Bronchial epithelial cell (primary cell): ENCODE data around the gene CELF2. TPM values are rescaled to one million over a fixed set of nuclear protein-coding genes. Genes with fewer than 3 reads are reported as not detected.

Experiments
- DNase-seq: peaks from one replicate; pipeline ENCODE4 v3.0.0-alpha.2; 2010; ENCODE audit warnings: low read depth
- FAIRE-seq: peaks from 2 replicates; lab custom pipeline; 2011; peaks lifted over from hg19 to GRCh38; lab: Jason Lieb, UNC
- H3K27me3 ChIP-seq: 2 replicates; pipeline ENCODE4 v1.5.1; 2011; ENCODE audit warnings: low read length; ENCODE audit not compliant: control insufficient read depth, insufficient read depth
- H3K36me3 ChIP-seq: 2 replicates; pipeline ENCODE4 v1.5.1; 2011; ENCODE audit warnings: low read length; ENCODE audit not compliant: control insufficient read depth, insufficient read depth
- H3K4me3 ChIP-seq: 2 replicates; pipeline ENCODE4 v1.5.1; 2011; ENCODE audit warnings: mild to moderate bottlenecking, low read depth, low read length, control low read depth
- total RNA-seq: library from RNA; depleted of rRNA; stranded (reverse); fragments of >200 nt; gene quantifications from 2 replicates; pipeline ENCODE4 v1.2.1, GENCODE V29; 2014
- TF ChIP-seq, protein P1 (sequence below): IDR thresholded peaks from 2 replicates; pipeline ENCODE4 v1.5.1; 2011; ENCODE audit warnings: mild to moderate bottlenecking, moderate library complexity, low read length, control low read depth, inconsistent platforms; ENCODE audit not compliant: insufficient read depth, severe bottlenecking

Gene CELF2
- total RNA-seq, 1 donor from 2014 or later: 2.1 TPM

DNA sequence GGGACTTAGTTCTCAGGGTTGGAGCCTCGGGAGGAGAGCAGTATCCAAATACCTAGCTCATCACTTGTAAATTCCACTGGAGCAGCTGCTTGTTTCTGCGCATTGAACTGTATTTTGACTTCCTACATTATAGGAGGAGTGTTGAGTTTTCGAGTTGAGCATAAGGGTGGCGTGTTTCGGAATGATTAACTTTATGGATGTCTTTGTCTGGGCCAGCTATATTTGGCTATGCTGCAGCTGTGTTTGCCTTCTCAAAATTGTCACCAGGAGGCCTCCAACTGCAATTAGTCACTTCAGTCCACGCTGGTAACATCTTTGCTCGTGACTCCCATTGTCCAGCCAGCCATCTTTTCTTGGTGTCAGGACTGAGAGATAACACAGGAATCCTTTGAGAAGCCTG lies 9.1 kb downstream of the CELF2 start:
- TF ChIP-seq, protein P1, sequence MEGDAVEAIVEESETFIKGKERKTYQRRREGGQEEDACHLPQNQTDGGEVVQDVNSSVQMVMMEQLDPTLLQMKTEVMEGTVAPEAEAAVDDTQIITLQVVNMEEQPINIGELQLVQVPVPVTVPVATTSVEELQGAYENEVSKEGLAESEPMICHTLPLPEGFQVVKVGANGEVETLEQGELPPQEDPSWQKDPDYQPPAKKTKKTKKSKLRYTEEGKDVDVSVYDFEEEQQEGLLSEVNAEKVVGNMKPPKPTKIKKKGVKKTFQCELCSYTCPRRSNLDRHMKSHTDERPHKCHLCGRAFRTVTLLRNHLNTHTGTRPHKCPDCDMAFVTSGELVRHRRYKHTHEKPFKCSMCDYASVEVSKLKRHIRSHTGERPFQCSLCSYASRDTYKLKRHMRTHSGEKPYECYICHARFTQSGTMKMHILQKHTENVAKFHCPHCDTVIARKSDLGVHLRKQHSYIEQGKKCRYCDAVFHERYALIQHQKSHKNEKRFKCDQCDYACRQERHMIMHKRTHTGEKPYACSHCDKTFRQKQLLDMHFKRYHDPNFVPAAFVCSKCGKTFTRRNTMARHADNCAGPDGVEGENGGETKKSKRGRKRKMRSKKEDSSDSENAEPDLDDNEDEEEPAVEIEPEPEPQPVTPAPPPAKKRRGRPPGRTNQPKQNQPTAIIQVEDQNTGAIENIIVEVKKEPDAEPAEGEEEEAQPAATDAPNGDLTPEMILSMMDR: no peak
- H3K27me3 ChIP-seq: no peaks in the 10 kb centered on the region
- no peak overlapping the region for H3K4me3 ChIP-seq
- FAIRE-seq: peak; percentile 90
- H3K36me3 ChIP-seq: no peaks in the 10 kb centered on the region
- DNase-seq: no peak

DNA sequence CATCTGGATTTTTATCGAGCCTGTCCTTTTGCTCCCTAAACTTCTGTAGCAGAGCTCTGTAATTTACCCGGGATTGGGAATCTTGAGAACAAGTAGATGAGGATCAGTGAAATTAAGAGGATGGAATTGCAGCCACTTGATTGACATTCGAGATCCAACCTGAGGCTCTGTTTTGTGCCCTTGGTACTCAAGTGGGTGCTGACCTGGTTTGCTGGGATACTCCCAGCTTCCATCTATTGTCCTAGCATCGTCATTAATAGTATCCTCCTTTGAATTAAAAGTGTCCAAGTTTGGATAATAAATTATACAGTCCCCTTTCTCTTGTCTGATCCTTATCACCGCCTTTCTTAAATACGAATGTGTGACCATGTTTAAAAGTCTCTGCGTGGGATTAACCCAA lies 17.1 kb downstream of the CELF2 start:
- FAIRE-seq: no peak
- H3K4me3 ChIP-seq: no peak overlapping the region
- H3K36me3 ChIP-seq: no peaks in the 10 kb centered on the region
- DNase-seq: no peak
- H3K27me3 ChIP-seq: no peaks in the 10 kb centered on the region
- TF ChIP-seq, protein P1: no peak

DNA sequence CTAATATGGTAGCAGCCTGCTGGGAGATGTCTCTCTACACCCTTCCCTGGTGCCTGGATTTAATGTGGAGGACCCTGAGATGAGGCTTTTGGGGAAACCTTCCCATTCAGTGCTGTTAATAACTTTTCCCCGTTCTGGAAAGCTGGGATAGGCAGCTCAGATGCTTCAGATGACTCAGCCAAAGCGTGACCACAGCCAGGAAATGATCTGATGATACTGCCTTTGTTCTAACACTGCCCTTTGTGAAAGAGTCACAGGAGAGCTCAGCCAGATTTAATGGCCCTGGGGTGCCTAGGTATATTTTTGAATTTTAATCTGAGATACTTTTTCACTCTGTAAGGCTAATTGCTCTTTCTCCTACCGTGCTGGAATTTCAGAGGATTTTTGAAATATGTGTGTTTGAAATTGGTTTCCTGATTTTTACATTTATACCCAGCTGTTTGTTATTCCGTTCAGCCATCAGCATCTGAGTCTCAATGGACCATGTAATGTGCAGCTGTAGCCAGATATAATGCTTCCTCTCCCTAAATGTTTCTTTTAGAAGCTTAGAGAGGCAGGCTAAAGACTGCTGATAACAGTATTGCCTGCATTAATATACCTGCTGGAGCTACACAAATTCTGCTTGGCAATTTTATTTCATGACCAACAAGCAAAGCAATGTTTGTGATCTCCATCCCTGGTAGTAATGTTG lies 17.8 kb downstream of the CELF2 start:
- H3K36me3 ChIP-seq: no peaks in the 10 kb centered on the region
- H3K4me3 ChIP-seq: no peak overlapping the region
- TF ChIP-seq, protein P1: no peak
- DNase-seq (peak; percentile 84), FAIRE-seq (no peak)
- H3K27me3 ChIP-seq: no peaks in the 10 kb centered on the region

DNA sequence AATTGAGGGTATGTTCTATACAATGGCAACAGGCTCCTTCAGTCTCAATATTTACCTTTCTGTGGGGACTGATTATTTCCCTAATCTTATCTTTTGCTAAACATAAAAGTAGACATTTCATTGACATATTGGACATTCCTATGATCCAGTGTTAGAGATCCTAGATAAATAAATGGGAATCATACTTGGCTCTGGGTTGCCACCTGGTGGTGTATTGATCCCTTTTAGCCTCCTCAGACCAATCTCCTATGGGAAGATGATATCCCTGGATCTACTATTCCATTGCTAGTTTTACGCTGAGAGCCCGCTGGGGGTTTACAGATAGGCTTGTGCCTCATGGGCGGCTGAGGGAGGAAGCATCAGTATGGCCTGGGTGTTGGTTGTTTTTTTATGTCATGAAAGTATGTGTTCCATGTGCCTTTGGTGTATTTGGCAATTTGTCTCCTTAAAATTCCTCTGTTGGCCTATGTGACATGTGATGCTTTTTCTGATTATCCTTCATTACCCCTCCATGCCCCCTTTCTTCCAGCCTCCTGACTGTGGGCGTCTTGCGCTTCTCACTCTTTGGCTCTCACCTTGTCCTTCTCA lies 18.8 kb downstream of the CELF2 start:
- Histone ChIP-seq H3K36me3 (no peaks in the 10 kb centered on the region), H3K27me3 (no peaks in the 10 kb centered on the region), H3K4me3 (no peak overlapping the region)
- TF ChIP-seq, protein P1: peak; percentile 59
- FAIRE-seq (no peak), DNase-seq (peak; percentile 61)

DNA sequence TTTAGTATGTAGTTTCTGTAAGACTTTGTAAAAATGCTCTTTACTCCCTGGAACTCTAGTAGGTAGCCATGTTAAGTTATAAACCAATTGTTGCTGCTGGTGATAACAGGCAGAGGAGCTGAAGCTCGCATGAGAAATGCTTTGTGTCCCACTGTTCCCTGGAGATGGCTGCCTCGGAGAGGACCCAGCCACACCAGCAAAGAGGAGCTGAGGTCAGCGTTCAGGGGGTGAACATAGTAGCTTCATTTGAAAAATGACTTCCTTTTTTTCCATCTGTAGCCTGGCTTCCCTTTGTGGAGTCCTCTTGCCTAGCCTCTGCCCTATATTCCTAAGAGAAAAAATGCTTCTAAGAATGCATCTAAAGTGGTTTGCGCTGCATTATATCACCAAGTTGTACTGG lies 20.3 kb downstream of the CELF2 start:
- no peaks in the 10 kb centered on the region for H3K27me3 ChIP-seq
- no peaks in the 10 kb centered on the region for H3K36me3 ChIP-seq
- H3K4me3 ChIP-seq: no peak overlapping the region
- FAIRE-seq (no peak), DNase-seq (no peak)
- TF ChIP-seq, protein P1: no peak
